Thyroid gland (tissue), 4 donors: Measurements from ENCODE around the gene CYP11A1.

Experiments used
- CTCF ChIP-seq, 6 experiments: fragments of 200-600 bp in 3 of 6; fragments of 450-650 bp in 3 of 6; sonication (generic) in 3 of 6; IDR thresholded peaks; one replicate each; pipeline ENCODE4 v1.5.1; 2016 to 2019; ENCODE audit warnings: antibody characterized with exemption in 6 of 6, mild to moderate bottlenecking in 2 of 6, inconsistent platforms in 1 of 6, moderate library complexity in 1 of 6
- POLR2A ChIP-seq, 2 donors: fragments of 450-650 bp; IDR thresholded peaks; one replicate each; pipeline ENCODE4 v1.6.1; 2017; ENCODE audit warnings: antibody characterized with exemption in 2 of 2, mild to moderate bottlenecking in 2 of 2, moderate library complexity in 1 of 2

DNA sequence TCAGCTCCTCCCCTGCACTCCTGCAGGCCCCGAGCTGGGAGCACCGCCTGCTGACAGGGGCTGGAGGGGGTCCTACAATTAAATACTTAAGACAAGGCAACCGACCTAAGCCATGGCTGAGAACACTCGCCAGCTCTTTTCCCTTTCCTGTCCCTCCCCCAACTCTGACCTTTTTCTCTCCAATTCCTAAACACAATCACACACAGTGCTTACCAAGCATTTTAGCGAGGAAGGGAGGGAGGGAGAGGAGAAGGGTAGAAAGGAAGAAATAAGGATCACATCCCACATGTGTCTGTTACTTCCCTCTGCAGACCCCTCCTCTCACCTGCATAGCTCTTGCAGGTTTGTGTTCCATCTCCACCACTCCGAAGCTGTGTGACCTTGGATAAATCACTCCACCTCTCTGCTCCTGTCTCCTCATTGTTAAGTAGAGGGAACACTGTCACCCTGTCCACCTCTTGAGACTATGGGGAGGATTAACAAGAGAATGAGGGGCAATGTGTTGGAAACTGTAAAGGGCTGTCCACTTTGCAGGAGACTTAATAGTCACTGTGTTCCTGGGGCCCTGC is 63.6 kb downstream of the CYP11A1 start:
- TF ChIP-seq CTCF (IDR thresholded peaks at IDR 0.05), result no peak
- no peak for TF ChIP-seq POLR2A (IDR thresholded peaks at IDR 0.05)
